GM23338 (cell line): ENCODE data around the gene EIF3F. TPM values are rescaled to one million over a fixed set of nuclear protein-coding genes. Genes with fewer than 3 reads are reported as not detected.

ENCODE experiments used
- ATAC-seq: fragments of 200-7000 bp; cut with Tn5 transposase; 3 replicates; pipeline ENCODE4 v1.9.1; 2020
- DNase-seq: peaks from one replicate; pipeline ENCODE4 v3.0.0-alpha.2; 2015; ENCODE audit warnings: low spot score
- H2AFZ ChIP-seq: fragments of 200-600 bp; sonication (generic); 2 replicates; pipeline ENCODE4 v1.8.0; 2016; ENCODE audit warnings: antibody characterized with exemption, mild to moderate bottlenecking, moderate library complexity
- H3F3A ChIP-seq: fragments of 200-600 bp; sonication (generic); replicated peaks from 2 replicates; pipeline ENCODE4 v1.8.0; 2017; ENCODE audit warnings: antibody characterized with exemption, mixed run types, low read depth
- H3K27ac ChIP-seq: fragments of 200-600 bp; sonication (generic); 2 replicates; pipeline ENCODE4 v1.6.1; 2016; ENCODE audit warnings: low read depth
- H3K27me3 ChIP-seq: fragments of 200-600 bp; sonication (generic); 2 replicates; pipeline ENCODE4 v1.8.0; 2016; ENCODE audit warnings: mild to moderate bottlenecking, mixed run types, moderate library complexity; ENCODE audit not compliant: insufficient read depth
- H3K36me3 ChIP-seq: fragments of 200-600 bp; sonication (generic); 2 replicates; pipeline ENCODE4 v1.8.0; 2016; ENCODE audit warnings: mild to moderate bottlenecking; ENCODE audit not compliant: insufficient read depth
- H3K4me1 ChIP-seq: fragments of 200-600 bp; sonication (generic); 2 replicates; pipeline ENCODE4 v1.8.0; 2016; ENCODE audit warnings: mild to moderate bottlenecking, moderate library complexity; ENCODE audit not compliant: insufficient read depth
- H3K4me2 ChIP-seq: fragments of 200-600 bp; sonication (generic); 2 replicates; pipeline ENCODE4 v1.7.1; 2017; ENCODE audit warnings: mixed run types
- H3K4me3 ChIP-seq: fragments of 200-600 bp; sonication (generic); 2 replicates; pipeline ENCODE4 v1.6.1; 2016; ENCODE audit warnings: mixed run types
- H3K79me2 ChIP-seq: fragments of 200-600 bp; sonication (generic); replicated peaks from 2 replicates; pipeline ENCODE4 v1.8.0; 2017; ENCODE audit warnings: mild to moderate bottlenecking; ENCODE audit not compliant: insufficient read depth
- H3K9me2 ChIP-seq: fragments of 200-600 bp; sonication (generic); 2 replicates; pipeline ENCODE4 v1.8.0; 2017; ENCODE audit not compliant: insufficient read depth
- H4K20me1 ChIP-seq: fragments of 200-600 bp; sonication (generic); replicated peaks from 2 replicates; pipeline ENCODE4 v1.8.0; 2017; ENCODE audit warnings: mild to moderate bottlenecking; ENCODE audit not compliant: insufficient read depth
- H3K27ac Mint-ChIP-seq: 2 replicates; pipeline ENCODE4 v1.8.0; 2020; ENCODE audit warnings: inconsistent platforms, mild to moderate bottlenecking, moderate library complexity, mixed read lengths
- H3K27me3 Mint-ChIP-seq: 3 replicates; pipeline ENCODE4 v1.8.0; 2022; ENCODE audit warnings: low read depth, mild to moderate bottlenecking, moderate library complexity, mixed read lengths, inconsistent platforms; ENCODE audit not compliant: insufficient read depth, poor library complexity
- H3K36me3 Mint-ChIP-seq: 3 replicates; pipeline ENCODE4 v1.8.0; 2021; ENCODE audit warnings: low read depth, mild to moderate bottlenecking, inconsistent platforms, moderate library complexity, mixed read lengths
- H3K4me1 Mint-ChIP-seq: 3 replicates; pipeline ENCODE4 v1.8.0; 2020; ENCODE audit warnings: mild to moderate bottlenecking, inconsistent platforms, mixed read lengths
- H3K4me3 Mint-ChIP-seq: 3 replicates; pipeline ENCODE4 v1.8.0; 2021; ENCODE audit warnings: moderate library complexity, mild to moderate bottlenecking, inconsistent platforms, mixed read lengths
- H3K9me3 Mint-ChIP-seq: 3 replicates; pipeline ENCODE4 v1.8.0; 2020; ENCODE audit warnings: moderate library complexity, mild to moderate bottlenecking, inconsistent platforms, mixed read lengths
- CREB1 ChIP-seq: fragments of 250-450 bp; sonication (Bioruptor Pico); IDR thresholded peaks from 2 replicates; pipeline ENCODE4 v1.5.0; 2020; ENCODE audit warnings: low read depth, mild to moderate bottlenecking, moderate library complexity
- EZH2phosphoT487 ChIP-seq: fragments of 200-600 bp; sonication (generic); IDR thresholded peaks from one replicate; pipeline ENCODE4 v1.8.1; 2018; ENCODE audit warnings: antibody characterized with exemption; ENCODE audit not compliant: unreplicated experiment
- JUNB ChIP-seq: IDR thresholded peaks from one replicate; pipeline ENCODE4 v1.6.1; 2016; ENCODE audit warnings: antibody characterized with exemption; ENCODE audit not compliant: unreplicated experiment
- REST ChIP-seq: IDR thresholded peaks from one replicate; pipeline ENCODE4 v1.6.1; 2018; ENCODE audit warnings: antibody characterized with exemption; ENCODE audit not compliant: unreplicated experiment
- STAT1 ChIP-seq: IDR thresholded peaks from one replicate; pipeline ENCODE4 v1.6.1; 2016; ENCODE audit warnings: antibody characterized with exemption; ENCODE audit not compliant: unreplicated experiment
- polyA plus RNA-seq: library from polyadenylated mRNA; unstranded; fragments of >200 nt; fragmentation: Nextera tagmentation; extraction: Ambion mirVana; gene quantifications from 2 replicates; pipeline ENCODE4 v1.2.1, GENCODE V29; 2016
- total RNA-seq: library from RNA; depleted of rRNA; stranded (reverse); fragments of >200 nt; shearing (Covaris generic); gene quantifications from 2 replicates; pipeline ENCODE4 v1.2.3, GENCODE V29; 2014
- TF ChIP-seq, protein P1 (sequence below): fragments of 250-450 bp; sonication (Bioruptor Pico); IDR thresholded peaks from 2 replicates; pipeline ENCODE4 v1.5.0; 2020; ENCODE audit warnings: mild to moderate bottlenecking, moderate library complexity
- TF ChIP-seq, protein P2 (sequence below), 2 experiments: fragments of 200-600 bp in 1 of 2; sonication (generic) in 1 of 2; conservative IDR thresholded peaks; 2 replicates each; pipeline versions ENCODE4 v1.5.1 to v1.6.1; 2016 to 2017; ENCODE audit warnings: antibody characterized with exemption in 2 of 2, low read depth in 2 of 2, mild to moderate bottlenecking in 2 of 2, moderate library complexity in 1 of 2
- TF ChIP-seq, protein P3 (sequence below): IDR thresholded peaks from 2 replicates; pipeline ENCODE4 v1.6.1; 2016; ENCODE audit warnings: antibody characterized with exemption

EIF3F gene
- total and polyA plus RNA-seq, 2 experiments from 2014 or later = 237 to 555 TPM

- Mint-ChIP-seq H3K4me3 (peak overlapping the region; percentile 41), H3K27me3 (peaks cover 11% of the 10 kb centered on the region), H3K36me3 (no peaks in the 10 kb centered on the region), H3K4me1 (peaks cover 17% of the 10 kb centered on the region), H3K9me3 (no peaks in the 10 kb centered on the region), H3K27ac (0 out of 2 replicates have a peak overlapping the region, but pooled peaks have one; percentile 12)
- peak overlapping the region; percentile 76 for H3K4me2 ChIP-seq
- DNase-seq (peak; percentile 34), ATAC-seq (peak; percentile 26)
- H3K79me2 ChIP-seq = no peaks in the 10 kb centered on the region
- H3K27ac ChIP-seq = no peak overlapping the region
- 0 out of 2 replicates have a peak, but pooled peaks cover 3% of the 10 kb centered on the region for H3F3A ChIP-seq
- TF ChIP-seq JUNB (no peak), EZH2phosphoT487 (no peak), STAT1 (no peak), CREB1 (CRISPR knock-in tag) (no peak), REST (no peak)
- TF ChIP-seq, protein P1, sequence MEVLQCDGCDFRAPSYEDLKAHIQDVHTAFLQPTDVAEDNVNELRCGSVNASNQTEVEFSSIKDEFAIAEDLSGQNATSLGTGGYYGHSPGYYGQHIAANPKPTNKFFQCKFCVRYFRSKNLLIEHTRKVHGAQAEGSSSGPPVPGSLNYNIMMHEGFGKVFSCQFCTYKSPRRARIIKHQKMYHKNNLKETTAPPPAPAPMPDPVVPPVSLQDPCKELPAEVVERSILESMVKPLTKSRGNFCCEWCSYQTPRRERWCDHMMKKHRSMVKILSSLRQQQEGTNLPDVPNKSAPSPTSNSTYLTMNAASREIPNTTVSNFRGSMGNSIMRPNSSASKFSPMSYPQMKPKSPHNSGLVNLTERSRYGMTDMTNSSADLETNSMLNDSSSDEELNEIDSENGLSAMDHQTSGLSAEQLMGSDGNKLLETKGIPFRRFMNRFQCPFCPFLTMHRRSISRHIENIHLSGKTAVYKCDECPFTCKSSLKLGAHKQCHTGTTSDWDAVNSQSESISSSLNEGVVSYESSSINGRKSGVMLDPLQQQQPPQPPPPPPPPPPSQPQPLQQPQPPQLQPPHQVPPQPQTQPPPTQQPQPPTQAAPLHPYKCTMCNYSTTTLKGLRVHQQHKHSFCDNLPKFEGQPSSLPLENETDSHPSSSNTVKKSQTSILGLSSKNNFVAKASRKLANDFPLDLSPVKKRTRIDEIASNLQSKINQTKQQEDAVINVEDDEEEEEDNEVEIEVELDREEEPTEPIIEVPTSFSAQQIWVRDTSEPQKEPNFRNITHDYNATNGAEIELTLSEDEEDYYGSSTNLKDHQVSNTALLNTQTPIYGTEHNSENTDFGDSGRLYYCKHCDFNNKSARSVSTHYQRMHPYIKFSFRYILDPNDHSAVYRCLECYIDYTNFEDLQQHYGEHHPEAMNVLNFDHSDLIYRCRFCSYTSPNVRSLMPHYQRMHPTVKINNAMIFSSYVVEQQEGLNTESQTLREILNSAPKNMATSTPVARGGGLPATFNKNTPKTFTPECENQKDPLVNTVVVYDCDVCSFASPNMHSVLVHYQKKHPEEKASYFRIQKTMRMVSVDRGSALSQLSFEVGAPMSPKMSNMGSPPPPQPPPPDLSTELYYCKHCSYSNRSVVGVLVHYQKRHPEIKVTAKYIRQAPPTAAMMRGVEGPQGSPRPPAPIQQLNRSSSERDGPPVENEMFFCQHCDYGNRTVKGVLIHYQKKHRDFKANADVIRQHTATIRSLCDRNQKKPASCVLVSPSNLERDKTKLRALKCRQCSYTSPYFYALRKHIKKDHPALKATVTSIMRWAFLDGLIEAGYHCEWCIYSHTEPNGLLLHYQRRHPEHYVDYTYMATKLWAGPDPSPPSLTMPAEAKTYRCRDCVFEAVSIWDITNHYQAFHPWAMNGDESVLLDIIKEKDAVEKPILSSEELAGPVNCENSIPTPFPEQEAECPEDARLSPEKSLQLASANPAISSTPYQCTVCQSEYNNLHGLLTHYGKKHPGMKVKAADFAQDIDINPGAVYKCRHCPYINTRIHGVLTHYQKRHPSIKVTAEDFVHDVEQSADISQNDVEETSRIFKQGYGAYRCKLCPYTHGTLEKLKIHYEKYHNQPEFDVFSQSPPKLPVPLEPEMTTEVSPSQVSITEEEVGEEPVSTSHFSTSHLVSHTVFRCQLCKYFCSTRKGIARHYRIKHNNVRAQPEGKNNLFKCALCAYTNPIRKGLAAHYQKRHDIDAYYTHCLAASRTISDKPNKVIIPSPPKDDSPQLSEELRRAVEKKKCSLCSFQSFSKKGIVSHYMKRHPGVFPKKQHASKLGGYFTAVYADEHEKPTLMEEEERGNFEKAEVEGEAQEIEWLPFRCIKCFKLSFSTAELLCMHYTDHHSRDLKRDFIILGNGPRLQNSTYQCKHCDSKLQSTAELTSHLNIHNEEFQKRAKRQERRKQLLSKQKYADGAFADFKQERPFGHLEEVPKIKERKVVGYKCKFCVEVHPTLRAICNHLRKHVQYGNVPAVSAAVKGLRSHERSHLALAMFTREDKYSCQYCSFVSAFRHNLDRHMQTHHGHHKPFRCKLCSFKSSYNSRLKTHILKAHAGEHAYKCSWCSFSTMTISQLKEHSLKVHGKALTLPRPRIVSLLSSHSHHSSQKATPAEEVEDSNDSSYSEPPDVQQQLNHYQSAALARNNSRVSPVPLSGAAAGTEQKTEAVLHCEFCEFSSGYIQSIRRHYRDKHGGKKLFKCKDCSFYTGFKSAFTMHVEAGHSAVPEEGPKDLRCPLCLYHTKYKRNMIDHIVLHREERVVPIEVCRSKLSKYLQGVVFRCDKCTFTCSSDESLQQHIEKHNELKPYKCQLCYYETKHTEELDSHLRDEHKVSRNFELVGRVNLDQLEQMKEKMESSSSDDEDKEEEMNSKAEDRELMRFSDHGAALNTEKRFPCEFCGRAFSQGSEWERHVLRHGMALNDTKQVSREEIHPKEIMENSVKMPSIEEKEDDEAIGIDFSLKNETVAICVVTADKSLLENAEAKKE (CRISPR knock-in tag) = no peak
- TF ChIP-seq, protein P2, sequence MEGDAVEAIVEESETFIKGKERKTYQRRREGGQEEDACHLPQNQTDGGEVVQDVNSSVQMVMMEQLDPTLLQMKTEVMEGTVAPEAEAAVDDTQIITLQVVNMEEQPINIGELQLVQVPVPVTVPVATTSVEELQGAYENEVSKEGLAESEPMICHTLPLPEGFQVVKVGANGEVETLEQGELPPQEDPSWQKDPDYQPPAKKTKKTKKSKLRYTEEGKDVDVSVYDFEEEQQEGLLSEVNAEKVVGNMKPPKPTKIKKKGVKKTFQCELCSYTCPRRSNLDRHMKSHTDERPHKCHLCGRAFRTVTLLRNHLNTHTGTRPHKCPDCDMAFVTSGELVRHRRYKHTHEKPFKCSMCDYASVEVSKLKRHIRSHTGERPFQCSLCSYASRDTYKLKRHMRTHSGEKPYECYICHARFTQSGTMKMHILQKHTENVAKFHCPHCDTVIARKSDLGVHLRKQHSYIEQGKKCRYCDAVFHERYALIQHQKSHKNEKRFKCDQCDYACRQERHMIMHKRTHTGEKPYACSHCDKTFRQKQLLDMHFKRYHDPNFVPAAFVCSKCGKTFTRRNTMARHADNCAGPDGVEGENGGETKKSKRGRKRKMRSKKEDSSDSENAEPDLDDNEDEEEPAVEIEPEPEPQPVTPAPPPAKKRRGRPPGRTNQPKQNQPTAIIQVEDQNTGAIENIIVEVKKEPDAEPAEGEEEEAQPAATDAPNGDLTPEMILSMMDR (conservative IDR thresholded peaks at IDR 0.05; ENCODE audit: low read depth in 2 of 2) = no peak
- TF ChIP-seq, protein P3, sequence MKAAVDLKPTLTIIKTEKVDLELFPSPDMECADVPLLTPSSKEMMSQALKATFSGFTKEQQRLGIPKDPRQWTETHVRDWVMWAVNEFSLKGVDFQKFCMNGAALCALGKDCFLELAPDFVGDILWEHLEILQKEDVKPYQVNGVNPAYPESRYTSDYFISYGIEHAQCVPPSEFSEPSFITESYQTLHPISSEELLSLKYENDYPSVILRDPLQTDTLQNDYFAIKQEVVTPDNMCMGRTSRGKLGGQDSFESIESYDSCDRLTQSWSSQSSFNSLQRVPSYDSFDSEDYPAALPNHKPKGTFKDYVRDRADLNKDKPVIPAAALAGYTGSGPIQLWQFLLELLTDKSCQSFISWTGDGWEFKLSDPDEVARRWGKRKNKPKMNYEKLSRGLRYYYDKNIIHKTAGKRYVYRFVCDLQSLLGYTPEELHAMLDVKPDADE = no peak
- H3K4me1 ChIP-seq = peaks cover 9% of the 10 kb centered on the region; the same call in 1 of the 2 replicates
- no peaks in the 10 kb centered on the region for H4K20me1 ChIP-seq
- H2AFZ ChIP-seq = peak overlapping the region; percentile 77; the same call in 1 of the 2 replicates
- no peaks in the 10 kb centered on the region for H3K36me3 ChIP-seq
- H3K9me2 ChIP-seq = no peaks in the 10 kb centered on the region
- no peaks in the 10 kb centered on the region for H3K27me3 ChIP-seq
- peak overlapping the region; percentile 46 for H3K4me3 ChIP-seq
Observed at GRCh38 chr11:8032576-8033304, 45.6 kb downstream of the EIF3F start.
